ENCODE results near the gene RLBP1. TPM values are rescaled to one million over a fixed set of nuclear protein-coding genes. Genes with fewer than 3 reads are reported as not detected.

RLBP1 gene
- total RNA-seq, 6 experiments from 2014 or later, result not detected

GRCh38 chr15:89226359-89227221, 5.2 kb upstream of the RLBP1 start:
- no peaks in the 10 kb centered on the region for H3K36me3 Mint-ChIP-seq (ENCODE audit: low read depth)
- H3K9me3 Mint-ChIP-seq, result no peaks in the 10 kb centered on the region
- peaks cover 13% of the 10 kb centered on the region for H3K4me1 Mint-ChIP-seq (ENCODE audit: low read depth)
- no peak for TF ChIP-seq CTCF (IDR thresholded peaks at IDR 0.05)
- H3K4me3 Mint-ChIP-seq, result no peak overlapping the region
- DNase-seq, result no peak
- H3K27me3 Mint-ChIP-seq (ENCODE audit: insufficient read depth), result peaks cover 4% of the 10 kb centered on the region
- H3K27ac Mint-ChIP-seq, result no peak overlapping the region

DNA sequence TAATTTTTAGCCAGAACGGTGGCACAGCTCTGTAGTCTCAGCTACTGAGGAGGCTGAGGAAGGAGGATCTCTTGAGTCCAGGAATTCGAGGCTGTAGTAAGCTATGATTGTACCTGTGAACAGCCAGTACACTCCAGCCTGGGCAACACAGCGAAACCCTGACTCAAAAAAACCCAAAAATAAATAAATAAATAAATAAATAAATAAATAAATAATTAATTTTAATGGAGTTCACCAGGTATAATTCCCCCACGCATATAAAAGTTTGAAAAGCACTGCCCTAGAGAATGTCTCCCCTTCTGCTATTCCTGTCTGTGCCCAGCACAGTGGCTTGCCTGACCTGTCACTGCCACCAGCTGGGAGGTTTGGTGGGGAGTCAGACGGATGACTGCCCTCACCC, 4.2 kb upstream of the RLBP1 start:
- Mint-ChIP-seq H3K9me3 (no peaks in the 10 kb centered on the region), H3K4me1 (ENCODE audit: low read depth) (peaks cover 9% of the 10 kb centered on the region), H3K27me3 (ENCODE audit: insufficient read depth) (peaks cover 7% of the 10 kb centered on the region), H3K36me3 (ENCODE audit: low read depth) (no peaks in the 10 kb centered on the region), H3K4me3 (no peak overlapping the region), H3K27ac (no peak overlapping the region)
- DNase-seq, result no peak
- TF ChIP-seq CTCF (IDR thresholded peaks at IDR 0.05), result no peak

DNA sequence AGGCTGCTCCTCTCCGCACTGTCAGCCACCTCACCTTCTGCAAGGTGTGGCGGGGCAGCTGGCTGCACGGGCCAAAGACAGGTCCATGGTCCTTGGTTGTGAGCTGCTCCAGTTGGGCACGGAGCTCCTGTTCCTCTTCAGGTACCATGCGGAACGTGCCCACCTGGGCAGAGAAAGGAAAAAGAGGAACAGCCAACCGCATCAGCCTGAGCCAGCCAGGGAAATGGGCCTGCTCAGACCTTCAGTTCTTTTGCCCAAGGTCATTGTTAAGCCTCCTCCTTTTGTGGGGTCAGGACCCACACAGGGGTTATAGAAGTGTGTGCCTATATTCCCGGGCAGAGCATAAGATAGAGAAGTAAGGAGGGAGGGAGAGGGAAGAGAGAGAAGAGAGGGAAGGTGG, 2.8 kb downstream of the RLBP1 start:
- Mint-ChIP-seq H3K27ac (no peak overlapping the region), H3K36me3 (ENCODE audit: low read depth) (no peaks in the 10 kb centered on the region), H3K4me3 (no peak overlapping the region), H3K4me1 (ENCODE audit: low read depth) (no peaks in the 10 kb centered on the region), H3K9me3 (no peaks in the 10 kb centered on the region), H3K27me3 (ENCODE audit: insufficient read depth) (peaks cover 52% of the 10 kb centered on the region)
- DNase-seq, result no peak
- TF ChIP-seq CTCF (IDR thresholded peaks at IDR 0.05), result no peak

DNA sequence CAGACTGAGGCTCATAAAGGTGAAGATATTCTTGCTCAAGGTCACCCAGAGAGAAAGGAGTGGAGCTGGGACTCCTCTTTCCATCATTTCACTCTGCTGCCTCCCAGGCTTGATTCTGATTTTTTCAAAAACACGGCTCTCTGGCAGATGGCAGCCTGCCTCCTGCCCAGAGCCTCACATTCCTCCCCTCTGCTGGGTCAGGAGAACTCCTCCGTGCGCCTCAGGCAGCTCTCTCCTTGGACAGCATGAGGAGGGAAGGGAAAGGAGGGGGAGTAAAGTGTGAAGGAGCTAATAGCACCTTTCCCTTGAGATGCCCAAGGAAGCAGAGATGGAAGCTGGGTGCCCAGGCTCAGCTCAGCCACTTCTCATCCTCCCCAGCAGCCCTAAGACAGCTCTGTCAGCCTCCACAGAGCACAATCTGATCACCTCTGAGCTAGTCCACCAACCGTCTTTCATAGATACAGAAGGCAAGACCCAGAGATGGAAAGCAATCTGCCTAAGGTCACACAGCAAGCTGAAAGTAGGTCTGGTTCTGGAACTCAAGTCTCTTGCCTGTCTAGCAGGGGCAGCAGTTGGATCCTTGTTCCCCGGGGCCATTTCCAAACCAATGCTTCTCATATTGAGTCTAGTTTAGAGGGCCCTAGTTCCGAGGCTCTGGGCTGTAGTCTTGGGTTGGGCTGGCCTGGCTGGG, 3.5 kb downstream of the RLBP1 start:
- DNase-seq, result no peak
- Mint-ChIP-seq H3K27me3 (ENCODE audit: insufficient read depth) (peaks cover 53% of the 10 kb centered on the region), H3K27ac (no peak overlapping the region), H3K9me3 (no peaks in the 10 kb centered on the region), H3K36me3 (ENCODE audit: low read depth) (no peaks in the 10 kb centered on the region), H3K4me1 (ENCODE audit: low read depth) (no peaks in the 10 kb centered on the region), H3K4me3 (no peak overlapping the region)
- TF ChIP-seq CTCF (IDR thresholded peaks at IDR 0.05), result no peak

DNA sequence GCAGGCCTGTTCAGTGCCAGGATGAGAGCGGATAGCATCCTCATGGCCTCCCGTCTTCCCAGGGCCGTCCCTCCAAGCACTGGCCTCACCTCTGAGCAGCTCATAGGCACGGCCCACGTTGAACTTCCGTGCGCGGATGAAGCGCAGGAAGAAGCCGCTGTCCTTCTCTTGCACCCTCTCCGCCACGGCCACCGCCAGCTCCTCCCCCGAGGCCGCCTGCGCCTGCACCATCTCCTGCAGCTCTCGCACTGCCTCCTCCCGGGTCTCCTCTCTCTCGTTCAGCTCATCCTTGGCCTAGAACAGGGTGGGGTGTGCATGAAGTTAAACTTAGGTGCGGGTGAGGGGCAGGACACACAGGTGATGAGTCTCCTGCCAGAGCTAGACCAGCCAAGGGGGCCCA, 4.3 kb downstream of the RLBP1 start:
- Mint-ChIP-seq H3K27ac (no peak overlapping the region), H3K9me3 (no peaks in the 10 kb centered on the region), H3K4me1 (ENCODE audit: low read depth) (no peaks in the 10 kb centered on the region), H3K4me3 (no peak overlapping the region), H3K27me3 (ENCODE audit: insufficient read depth) (peaks cover 51% of the 10 kb centered on the region), H3K36me3 (ENCODE audit: low read depth) (no peaks in the 10 kb centered on the region)
- TF ChIP-seq CTCF (IDR thresholded peaks at IDR 0.05), result no peak
- no peak for DNase-seq

Data from HFFc6 (cell line).